GM12878 (cell line): Measurements from ENCODE around the gene DPYSL3. TPM values are rescaled to one million over a fixed set of nuclear protein-coding genes. Genes with fewer than 3 reads are reported as not detected.

Experiments
- ATAC-seq: fragments of 200-7000 bp; cut with Tn5 transposase; 3 replicates; pipeline ENCODE4 v1.9.1; 2020; ENCODE audit warnings: mild to moderate bottlenecking, moderate library complexity
- BruUV-seq: library from RNA; stranded (reverse); fragments of 400-500 nt; replicated peaks from 2 replicates; lab custom pipeline; 2021; lab: Mats Ljungman, UMichigan
- CTCF ChIA-PET: fragments of 300-600 bp; sonication (Branson Sonifier 250); formaldehyde crosslinking; extraction: SDS; loops from one replicate; lab custom pipeline; 2021; ENCODE audit warnings: inconsistent platforms; lab: Yijun Ruan, JAX
- POLR2A ChIA-PET: fragments of 350-600 bp; formaldehyde crosslinking; extraction: SDS; loops from one replicate; lab custom pipeline; 2021; ENCODE audit warnings: inconsistent platforms; lab: Charles Lee
- RAD21 ChIA-PET: fragments of 300-600 bp; sonication (Branson Sonifier 250); formaldehyde crosslinking; loops from one replicate; lab custom pipeline; 2023; ENCODE audit warnings: antibody characterized with exemption; ENCODE audit not compliant: unreplicated experiment; lab: Charles Lee
- SMC1A ChIA-PET: fragments of 300-600 bp; sonication (Branson Sonifier 250); formaldehyde crosslinking; loops from one replicate; lab custom pipeline; 2023; ENCODE audit not compliant: unreplicated experiment, uncharacterized antibody; lab: Charles Lee
- DNase-seq: peaks from one replicate; pipeline ENCODE4 v3.0.0-alpha.2; 2011; ENCODE audit warnings: low read depth, low spot score
- FAIRE-seq: peaks from 3 replicates; lab custom pipeline; 2011; peaks lifted over from hg19 to GRCh38; lab: Jason Lieb, UNC
- H2AFZ ChIP-seq: 2 replicates; pipeline ENCODE4 v1.6.0; 2011; ENCODE audit warnings: low read depth, low read length, control low read depth; ENCODE audit not compliant: control insufficient read depth
- H3K27ac ChIP-seq: 2 replicates; pipeline ENCODE4 v1.5.1; 2011; ENCODE audit warnings: control low read depth; ENCODE audit not compliant: control insufficient read depth, insufficient read depth
- H3K27me3 ChIP-seq, 2 experiments: replicated peaks in 1 of 2; 2 replicates each; pipeline versions ENCODE4 v1.6.0 to v1.6.1; 2011; ENCODE audit warnings: low read length in 1 of 2; ENCODE audit not compliant: control insufficient read depth in 2 of 2, insufficient read depth in 2 of 2
- H3K36me3 ChIP-seq, 2 experiments: 2 replicates each; pipeline ENCODE4 v1.5.1; 2011; ENCODE audit warnings: low read length in 1 of 2; ENCODE audit not compliant: control insufficient read depth in 2 of 2, insufficient read depth in 2 of 2
- H3K4me1 ChIP-seq: 2 replicates; pipeline ENCODE4 v1.6.1; 2011; ENCODE audit warnings: mild to moderate bottlenecking, low read length, moderate library complexity, mixed read lengths; ENCODE audit not compliant: control insufficient read depth, insufficient read depth
- H3K4me2 ChIP-seq: 2 replicates; pipeline ENCODE4 v1.6.0; 2011; ENCODE audit warnings: control low read depth; ENCODE audit not compliant: control insufficient read depth, insufficient read depth
- H3K4me3 ChIP-seq: fragments of 200-600 bp; sonication (generic); 2 replicates; pipeline ENCODE4 v1.5.1; 2016
- H3K79me2 ChIP-seq: 2 replicates; pipeline ENCODE4 v1.6.0; 2011; ENCODE audit warnings: low read length; ENCODE audit not compliant: control insufficient read depth, insufficient read depth
- H3K9ac ChIP-seq: 2 replicates; pipeline ENCODE4 v1.8.0; 2011; ENCODE audit warnings: low read length, control low read depth, mixed read lengths; ENCODE audit not compliant: control insufficient read depth, insufficient read depth
- H3K9me3 ChIP-seq: replicated peaks from 3 replicates; pipeline ENCODE4 v1.5.1; 2011; ENCODE audit warnings: mild to moderate bottlenecking, low read length; ENCODE audit not compliant: control insufficient read depth, insufficient read depth
- H4K20me1 ChIP-seq: 2 replicates; pipeline ENCODE4 v1.6.0; 2011; ENCODE audit not compliant: control insufficient read depth, insufficient read depth
- CHD2 ChIP-seq: IDR thresholded peaks from 2 replicates; pipeline ENCODE4 v1.6.1; 2011; ENCODE audit warnings: low read depth, low read length, improper control_type of control experiment, borderline replicate concordance
- GATAD2B ChIP-seq: fragments of 450-650 bp; conservative IDR thresholded peaks from 2 replicates; pipeline ENCODE4 v1.6.1; 2017; ENCODE audit warnings: low read depth, mild to moderate bottlenecking, moderate library complexity
- NKRF ChIP-seq: fragments of 450-650 bp; conservative IDR thresholded peaks from 2 replicates; pipeline ENCODE4 v1.6.1; 2017; ENCODE audit warnings: mild to moderate bottlenecking, moderate library complexity
- NR2C2 ChIP-seq: IDR thresholded peaks from 2 replicates; pipeline ENCODE4 v1.6.1; 2011; ENCODE audit warnings: borderline replicate concordance, low read depth; ENCODE audit not compliant: control insufficient read depth, insufficient read length
- NRF1 ChIP-seq: conservative IDR thresholded peaks from 2 replicates; pipeline ENCODE4 v1.6.1; 2011; ENCODE audit warnings: mild to moderate bottlenecking, low read depth, low read length, improper control_type of control experiment
- PAX8 ChIP-seq: fragments of 450-650 bp; IDR thresholded peaks from 2 replicates; pipeline ENCODE4 v1.6.1; 2017; ENCODE audit warnings: mild to moderate bottlenecking, moderate library complexity
- STAT3 ChIP-seq: IDR thresholded peaks from 2 replicates; pipeline ENCODE4 v1.6.1; 2011; ENCODE audit warnings: low read depth, low read length, improper control_type of control experiment
- ZBED1 ChIP-seq: IDR thresholded peaks from 2 replicates; pipeline ENCODE4 v1.6.1; 2016; ENCODE audit warnings: borderline replicate concordance
- WGBS: methylation state at CpG from one replicate; pipeline ENCODE4 v1.1.6; 2016; ENCODE audit warnings: low lambda C conversion rate; ENCODE audit not compliant: insufficient replicate concordance, insufficient coverage; ENCODE audit errors: missing lambda C conversion rate; 5-methylcytosine and 5-hydroxymethylcytosine counted together
- in situ Hi-C: fragments of 300-500 bp; cut with MboI; formaldehyde crosslinking; loops from 9 replicates; pipeline ENCODE4 v1.14.3; 2018; ENCODE audit warnings: mixed read lengths
- intact Hi-C: fragments of 100-400 bp; cut with micrococcal nuclease; formaldehyde crosslinking; loops from one replicate; pipeline ENCODE4 v1.14.2; 2022; ENCODE audit not compliant: unreplicated experiment
- polyA plus RNA-seq, 11 experiments: library from polyadenylated mRNA; depleted of rRNA in 4 of 11; unstranded in 6 of 11; stranded (reverse) in 5 of 11; fragments of >200 nt; fragmentation: Nextera tagmentation in 4 of 11; fragmentation: Illumina TruSeq in 1 of 11; extraction: Ambion mirVana in 4 of 11; extraction: Trizol in 1 of 11; gene quantifications; 1 replicate in 1 of 11; 2 replicates in 10 of 11; pipeline versions ENCODE4 v1.2.1 to v1.2.3, GENCODE V29; 2011 to 2016; ENCODE audit warnings: inconsistent platforms in 2 of 11, missing spikeins in 2 of 11, low read depth in 1 of 11
- total RNA-seq, 4 experiments: library from RNA; depleted of rRNA in 3 of 4; stranded (reverse); fragments of >200 nt in 3 of 4; fragmentation: Illumina TruSeq in 1 of 4; extraction: Trizol in 1 of 4; gene quantifications; 2 replicates each; pipeline versions ENCODE4 v1.2.1 to v1.2.3, GENCODE V29; 2013 to 2021
- TF ChIP-seq, protein P1 (sequence below): fragments of 450-650 bp; IDR thresholded peaks from 2 replicates; pipeline ENCODE4 v1.6.1; 2018; ENCODE audit warnings: mild to moderate bottlenecking, low read depth, moderate library complexity; ENCODE audit not compliant: partially characterized antibody

DPYSL3 gene
- total and polyA plus RNA-seq, 10 of the 15 experiments (the other 5 are each of a cell fraction or from before 2014, with no cell fraction given) = 0.08 to 1.5 (median 0.45) TPM; not detected in 1

GRCh38 chr5:147479444-147479843 lies 30.4 kb downstream of the DPYSL3 start (continued):
- TF ChIP-seq, protein P1, sequence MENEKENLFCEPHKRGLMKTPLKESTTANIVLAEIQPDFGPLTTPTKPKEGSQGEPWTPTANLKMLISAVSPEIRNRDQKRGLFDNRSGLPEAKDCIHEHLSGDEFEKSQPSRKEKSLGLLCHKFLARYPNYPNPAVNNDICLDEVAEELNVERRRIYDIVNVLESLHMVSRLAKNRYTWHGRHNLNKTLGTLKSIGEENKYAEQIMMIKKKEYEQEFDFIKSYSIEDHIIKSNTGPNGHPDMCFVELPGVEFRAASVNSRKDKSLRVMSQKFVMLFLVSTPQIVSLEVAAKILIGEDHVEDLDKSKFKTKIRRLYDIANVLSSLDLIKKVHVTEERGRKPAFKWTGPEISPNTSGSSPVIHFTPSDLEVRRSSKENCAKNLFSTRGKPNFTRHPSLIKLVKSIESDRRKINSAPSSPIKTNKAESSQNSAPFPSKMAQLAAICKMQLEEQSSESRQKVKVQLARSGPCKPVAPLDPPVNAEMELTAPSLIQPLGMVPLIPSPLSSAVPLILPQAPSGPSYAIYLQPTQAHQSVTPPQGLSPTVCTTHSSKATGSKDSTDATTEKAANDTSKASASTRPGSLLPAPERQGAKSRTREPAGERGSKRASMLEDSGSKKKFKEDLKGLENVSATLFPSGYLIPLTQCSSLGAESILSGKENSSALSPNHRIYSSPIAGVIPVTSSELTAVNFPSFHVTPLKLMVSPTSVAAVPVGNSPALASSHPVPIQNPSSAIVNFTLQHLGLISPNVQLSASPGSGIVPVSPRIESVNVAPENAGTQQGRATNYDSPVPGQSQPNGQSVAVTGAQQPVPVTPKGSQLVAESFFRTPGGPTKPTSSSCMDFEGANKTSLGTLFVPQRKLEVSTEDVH = no peak
- TF ChIP-seq NR2C2 (no peak), GATAD2B (peak; percentile 73; the same call in 1 of the 2 replicates)

DNA sequence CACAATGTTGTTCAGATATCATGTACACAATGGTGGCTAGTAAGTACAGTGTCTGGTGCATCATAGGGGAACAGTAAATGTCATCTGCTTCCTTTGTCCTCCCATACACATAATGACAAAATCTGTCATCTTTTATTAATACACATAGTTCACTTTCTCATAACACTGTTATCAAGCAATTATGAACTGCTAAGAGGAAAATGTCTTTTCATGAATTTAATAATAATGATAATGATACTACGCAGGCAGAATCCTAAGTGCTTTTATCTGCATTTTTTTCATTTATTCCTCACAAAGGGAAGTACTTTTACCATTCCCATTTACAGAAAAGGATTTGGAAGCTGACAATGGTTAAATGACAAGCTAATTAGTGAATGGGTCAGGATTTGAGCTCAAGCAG lies 35.7 kb downstream of the DPYSL3 start:
- Histone ChIP-seq H3K4me3 (no peak overlapping the region), H3K9ac (no peak overlapping the region), H2AFZ (no peak overlapping the region), H3K4me2 (no peak overlapping the region), H3K27ac (no peak overlapping the region), H3K4me1 (no peaks in the 10 kb centered on the region), H3K27me3 (no peaks in the 10 kb centered on the region), H3K36me3 (no peaks in the 10 kb centered on the region), H3K9me3 (no peaks in the 10 kb centered on the region), H4K20me1 (no peaks in the 10 kb centered on the region), H3K79me2 (no peaks in the 10 kb centered on the region)
- 11% methylated on average over 1 of the region's 1 CpG for WGBS
- in situ Hi-C loops = no loop called here
- ChIA-PET RAD21 (no interaction called here), SMC1A (no interaction called here), CTCF (interaction anchor here (1.1 to 1.5 kb wide), 3 partner anchors 10 to 908 kb away, joined by 3 to 7 read pairs (median 3); no protein-coding TSS in a partner anchor), POLR2A (no interaction called here)
- FAIRE-seq (no peak), DNase-seq (no peak), ATAC-seq (no peak)
- no TSS peak for BruUV-seq
- intact Hi-C loops = no loop called here
- TF ChIP-seq ZBED1 (no peak), NR2C2 (no peak), PAX8 (no peak), STAT3 (no peak), CHD2 (no peak), NKRF (no peak), NRF1 (no peak)
